ENCODE measurements around the gene TRPV5.

The TRPV5 gene

DNA sequence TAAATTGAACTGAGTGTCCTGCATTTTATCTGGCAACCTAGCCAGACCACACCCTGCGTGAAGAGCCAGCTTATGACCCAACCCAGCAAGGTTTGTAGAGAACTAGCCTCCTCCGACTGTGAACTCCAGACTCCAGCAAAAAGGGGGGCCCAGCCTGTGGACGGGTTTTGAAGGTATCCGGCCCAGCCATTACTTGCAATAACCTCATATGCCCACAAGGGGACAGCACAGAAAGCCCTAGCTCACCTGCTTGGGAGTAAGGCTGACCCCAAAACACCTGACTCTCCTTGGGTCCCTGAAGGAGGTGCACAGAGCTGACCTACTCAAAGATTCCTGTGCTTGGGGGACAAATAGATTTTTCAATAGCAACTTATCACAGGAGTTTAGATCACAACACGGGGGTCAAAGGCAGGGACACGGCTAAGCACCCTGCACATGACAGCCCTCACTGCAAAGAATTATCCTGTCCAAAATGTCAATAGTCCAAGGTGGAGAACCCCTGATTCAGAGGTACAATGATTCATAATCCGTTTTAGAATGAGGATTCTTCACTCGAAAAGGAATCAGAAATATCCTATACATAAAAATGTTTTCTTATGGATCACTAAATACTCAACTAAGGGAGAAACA, 52.6 kb downstream of the TRPV5 start:
- no peaks in the 10 kb centered on the region; the same call in 1 of the 2 replicates for H3K27me3 ChIP-seq (replicated peaks; ENCODE audit: control insufficient read depth, insufficient read depth, low read length)
- no peaks in the 10 kb centered on the region for H3K36me3 ChIP-seq (ENCODE audit: control insufficient read depth, insufficient read depth, low read length)
- H3K4me3 ChIP-seq (replicated peaks; ENCODE audit: low read depth, low read length) = no peak overlapping the region
- no peak for DNase-seq (ENCODE audit: extremely low read depth, insufficient read length)
- TF ChIP-seq CTCF (IDR thresholded peaks at IDR 0.05; ENCODE audit: insufficient read depth, low read length, poor library complexity, severe bottlenecking) = peak; percentile 92

GRCh38 chr7:142879060-142879459, 54.5 kb downstream of the TRPV5 start:
- TF ChIP-seq CTCF (IDR thresholded peaks at IDR 0.05; ENCODE audit: insufficient read depth, low read length, poor library complexity, severe bottlenecking) = no peak
- Histone ChIP-seq H3K4me3 (replicated peaks; ENCODE audit: low read depth, low read length) (no peak overlapping the region), H3K27me3 (replicated peaks; ENCODE audit: control insufficient read depth, insufficient read depth, low read length) (peaks cover 1% of the 10 kb centered on the region), H3K36me3 (ENCODE audit: control insufficient read depth, insufficient read depth, low read length) (no peaks in the 10 kb centered on the region)
- no peak for DNase-seq (ENCODE audit: extremely low read depth, insufficient read length)

GRCh38 chr7:142878315-142878714, 55.2 kb downstream of the TRPV5 start:
- Histone ChIP-seq H3K4me3 (replicated peaks; ENCODE audit: low read depth, low read length) (no peak overlapping the region), H3K36me3 (ENCODE audit: control insufficient read depth, insufficient read depth, low read length) (no peaks in the 10 kb centered on the region), H3K27me3 (replicated peaks; ENCODE audit: control insufficient read depth, insufficient read depth, low read length) (peaks cover 1% of the 10 kb centered on the region)
- no peak for TF ChIP-seq CTCF (IDR thresholded peaks at IDR 0.05; ENCODE audit: insufficient read depth, low read length, poor library complexity, severe bottlenecking)
- no peak for DNase-seq (ENCODE audit: extremely low read depth, insufficient read length)

GRCh38 chr7:142876991-142877910, 56.3 kb downstream of the TRPV5 start:
- no peak for DNase-seq (ENCODE audit: extremely low read depth, insufficient read length)
- Histone ChIP-seq H3K4me3 (replicated peaks; ENCODE audit: low read depth, low read length) (no peak overlapping the region), H3K36me3 (ENCODE audit: control insufficient read depth, insufficient read depth, low read length) (no peaks in the 10 kb centered on the region), H3K27me3 (replicated peaks; ENCODE audit: control insufficient read depth, insufficient read depth, low read length) (peaks cover 1% of the 10 kb centered on the region)
- TF ChIP-seq CTCF (IDR thresholded peaks at IDR 0.05; ENCODE audit: insufficient read depth, low read length, poor library complexity, severe bottlenecking) = no peak

GRCh38 chr7:142876236-142876960, 57.1 kb downstream of the TRPV5 start:
- Histone ChIP-seq H3K4me3 (replicated peaks; ENCODE audit: low read depth, low read length) (no peak overlapping the region), H3K36me3 (ENCODE audit: control insufficient read depth, insufficient read depth, low read length) (no peaks in the 10 kb centered on the region), H3K27me3 (replicated peaks; ENCODE audit: control insufficient read depth, insufficient read depth, low read length) (peaks cover 1% of the 10 kb centered on the region)
- no peak for DNase-seq (ENCODE audit: extremely low read depth, insufficient read length)
- no peak for TF ChIP-seq CTCF (IDR thresholded peaks at IDR 0.05; ENCODE audit: insufficient read depth, low read length, poor library complexity, severe bottlenecking)

Data from GM06990 (cell line).